Mesendoderm (in vitro differentiated cells): ENCODE data around the gene TSHZ1.

Source experiments
- DNase-seq: peaks from one replicate; pipeline ENCODE4 v3.0.0; 2013
- H2AK5ac ChIP-seq: 2 replicates; pipeline ENCODE4 v1.6.1; 2013; ENCODE audit warnings: low read length, inconsistent platforms
- H2BK120ac ChIP-seq: 2 replicates; pipeline ENCODE4 v1.6.1; 2013; ENCODE audit warnings: low read depth, mild to moderate bottlenecking, low read length, moderate library complexity, mixed read lengths
- H2BK15ac ChIP-seq: replicated peaks from 2 replicates; pipeline ENCODE4 v1.6.1; 2013; ENCODE audit warnings: low read depth, mild to moderate bottlenecking, moderate library complexity
- H2BK5ac ChIP-seq: 2 replicates; pipeline ENCODE4 v1.6.1; 2013; ENCODE audit warnings: low read length, inconsistent platforms
- H3K18ac ChIP-seq: 2 replicates; pipeline ENCODE4 v1.6.1; 2013; ENCODE audit warnings: mild to moderate bottlenecking, low read length, mixed read lengths
- H3K23ac ChIP-seq: one replicate; pipeline ENCODE4 v1.6.1; 2013; ENCODE audit warnings: low read length
- H3K27ac ChIP-seq: 2 replicates; pipeline ENCODE4 v1.5.1; 2013; ENCODE audit warnings: low read depth, mild to moderate bottlenecking, inconsistent platforms, low read length, moderate library complexity
- H3K27me3 ChIP-seq: 2 replicates; pipeline ENCODE4 v1.6.1; 2013; ENCODE audit warnings: low read length, control low read depth, mild to moderate bottlenecking, inconsistent platforms; ENCODE audit not compliant: insufficient read depth, poor library complexity
- H3K36me3 ChIP-seq: 2 replicates; pipeline ENCODE4 v1.6.1; 2013; ENCODE audit warnings: low read length, inconsistent platforms; ENCODE audit not compliant: control insufficient read depth, insufficient read depth
- H3K4ac ChIP-seq: one replicate; pipeline ENCODE4 v1.6.1; 2013; ENCODE audit warnings: low read depth, mild to moderate bottlenecking, low read length, moderate library complexity
- H3K4me1 ChIP-seq: 2 replicates; pipeline ENCODE4 v1.6.1; 2013; ENCODE audit warnings: low read depth, low read length, inconsistent platforms; ENCODE audit not compliant: control insufficient read depth
- H3K4me2 ChIP-seq: 2 replicates; pipeline ENCODE4 v1.6.1; 2013; ENCODE audit warnings: low read length
- H3K4me3 ChIP-seq: 2 replicates; pipeline ENCODE4 v1.5.1; 2013; ENCODE audit warnings: mild to moderate bottlenecking, low read length
- H3K56ac ChIP-seq: one replicate; pipeline ENCODE4 v1.6.1; 2013; ENCODE audit warnings: low read length
- H3K79me1 ChIP-seq: 2 replicates; pipeline ENCODE4 v1.6.1; 2013; ENCODE audit warnings: low read length, inconsistent platforms
- H3K79me2 ChIP-seq: 2 replicates; pipeline ENCODE4 v1.6.1; 2013; ENCODE audit warnings: mild to moderate bottlenecking, low read length; ENCODE audit not compliant: control insufficient read depth, insufficient read depth
- H3K9ac ChIP-seq: 2 replicates; pipeline ENCODE4 v1.6.1; 2013; ENCODE audit warnings: low read length, inconsistent platforms
- H4K5ac ChIP-seq: one replicate; pipeline ENCODE4 v1.6.1; 2013; ENCODE audit warnings: low read length
- H4K8ac ChIP-seq: one replicate; pipeline ENCODE4 v1.6.1; 2013; ENCODE audit warnings: low read depth, mild to moderate bottlenecking, control low read depth, low read length, moderate library complexity
- WGBS: extraction: QIAGEN DNeasy Blood & Tissue Kit; methylation state at CpG from one replicate; pipeline ENCODE4 v1.1.7; 2013; ENCODE audit warnings: low lambda C conversion rate, missing lambda C conversion rate; ENCODE audit not compliant: insufficient coverage; ENCODE audit errors: extremely low coverage; 5-methylcytosine and 5-hydroxymethylcytosine counted together

Gene TSHZ1

GRCh38 chr18:75275226-75275625, 64.6 kb downstream of the TSHZ1 start:
- no peak overlapping the region for H4K5ac ChIP-seq
- H3K4ac ChIP-seq = no peak overlapping the region
- no peak overlapping the region for H4K8ac ChIP-seq
- no peaks in the 10 kb centered on the region for H3K79me1 ChIP-seq
- no peaks in the 10 kb centered on the region for H3K79me2 ChIP-seq
- H2BK15ac ChIP-seq = no peak overlapping the region
- H3K27me3 ChIP-seq = no peaks in the 10 kb centered on the region
- H2BK5ac ChIP-seq = no peak overlapping the region
- no peak overlapping the region for H2AK5ac ChIP-seq
- DNase-seq = no peak
- H3K56ac ChIP-seq = no peak overlapping the region
- no peaks in the 10 kb centered on the region for H3K36me3 ChIP-seq
- no peak overlapping the region for H3K27ac ChIP-seq
- WGBS = no CpG with 5 or more reads among the region's 8 CpGs
- H3K4me2 ChIP-seq = no peak overlapping the region
- H3K18ac ChIP-seq = no peak overlapping the region
- no peak overlapping the region for H3K4me3 ChIP-seq
- no peaks in the 10 kb centered on the region for H3K4me1 ChIP-seq
- H3K23ac ChIP-seq = no peak overlapping the region
- H2BK120ac ChIP-seq = no peak overlapping the region
- H3K9ac ChIP-seq = no peak overlapping the region

- Histone ChIP-seq H2BK5ac (no peak overlapping the region), H3K36me3 (no peaks in the 10 kb centered on the region), H2BK120ac (no peak overlapping the region), H3K79me2 (no peaks in the 10 kb centered on the region), H3K4ac (no peak overlapping the region), H3K27ac (no peak overlapping the region), H3K27me3 (no peaks in the 10 kb centered on the region), H3K9ac (no peak overlapping the region), H3K23ac (no peak overlapping the region), H3K56ac (no peak overlapping the region), H4K5ac (no peak overlapping the region), H3K79me1 (no peaks in the 10 kb centered on the region), H3K4me1 (no peaks in the 10 kb centered on the region), H2BK15ac (no peak overlapping the region), H3K4me2 (no peak overlapping the region), H3K4me3 (no peak overlapping the region), H4K8ac (no peak overlapping the region), H2AK5ac (no peak overlapping the region), H3K18ac (no peak overlapping the region)
- WGBS = no CpG with 5 or more reads among the region's 16 CpGs
- no peak for DNase-seq
Observed at GRCh38 chr18:75276818-75277609, 66.4 kb downstream of the TSHZ1 start.

GRCh38 chr18:75277610-75277928, 67.0 kb downstream of the TSHZ1 start:
- H3K56ac ChIP-seq = no peak overlapping the region
- no peak overlapping the region for H2AK5ac ChIP-seq
- no peaks in the 10 kb centered on the region for H3K79me1 ChIP-seq
- no peaks in the 10 kb centered on the region for H3K27me3 ChIP-seq
- no peak overlapping the region for H2BK15ac ChIP-seq
- no peak overlapping the region for H4K8ac ChIP-seq
- H2BK120ac ChIP-seq = no peak overlapping the region
- DNase-seq = peak; percentile 5
- H4K5ac ChIP-seq = no peak overlapping the region
- no peak overlapping the region for H3K18ac ChIP-seq
- H3K36me3 ChIP-seq = no peaks in the 10 kb centered on the region
- no peak overlapping the region for H3K23ac ChIP-seq
- H3K4me3 ChIP-seq = no peak overlapping the region
- H3K4me2 ChIP-seq = no peak overlapping the region
- no peak overlapping the region for H2BK5ac ChIP-seq
- H3K79me2 ChIP-seq = no peaks in the 10 kb centered on the region
- H3K9ac ChIP-seq = no peak overlapping the region
- no peak overlapping the region for H3K27ac ChIP-seq
- no CpG with 5 or more reads among the region's 4 CpGs for WGBS
- H3K4ac ChIP-seq = no peak overlapping the region
- H3K4me1 ChIP-seq = no peaks in the 10 kb centered on the region

GRCh38 chr18:75279381-75279780, 68.8 kb downstream of the TSHZ1 start:
- Histone ChIP-seq H4K8ac (no peak overlapping the region), H3K79me1 (no peaks in the 10 kb centered on the region), H3K27me3 (no peaks in the 10 kb centered on the region), H3K4me1 (no peaks in the 10 kb centered on the region), H4K5ac (no peak overlapping the region), H2BK15ac (no peak overlapping the region), H3K56ac (no peak overlapping the region), H3K4me2 (no peak overlapping the region), H2BK5ac (no peak overlapping the region), H3K27ac (no peak overlapping the region), H2AK5ac (no peak overlapping the region), H3K36me3 (no peaks in the 10 kb centered on the region), H3K18ac (no peak overlapping the region), H3K23ac (no peak overlapping the region), H3K9ac (no peak overlapping the region), H3K4ac (no peak overlapping the region), H2BK120ac (no peak overlapping the region), H3K79me2 (no peaks in the 10 kb centered on the region), H3K4me3 (no peak overlapping the region)
- no CpG with 5 or more reads among the region's 5 CpGs for WGBS
- no peak for DNase-seq

- no peak overlapping the region for H2AK5ac ChIP-seq
- H3K9ac ChIP-seq = no peak overlapping the region
- no peak overlapping the region for H3K56ac ChIP-seq
- no peak overlapping the region for H3K4me3 ChIP-seq
- H2BK5ac ChIP-seq = no peak overlapping the region
- no peaks in the 10 kb centered on the region for H3K79me2 ChIP-seq
- H3K36me3 ChIP-seq = no peaks in the 10 kb centered on the region
- H3K79me1 ChIP-seq = no peaks in the 10 kb centered on the region
- no peak overlapping the region for H2BK15ac ChIP-seq
- whole genome bisulfite sequencing = no CpG with 5 or more reads among the region's 20 CpGs
- H3K18ac ChIP-seq = no peak overlapping the region
- no peak overlapping the region for H3K23ac ChIP-seq
- no peak overlapping the region for H3K4me2 ChIP-seq
- no peak for DNase-seq
- H4K5ac ChIP-seq = no peak overlapping the region
- H3K4me1 ChIP-seq = no peaks in the 10 kb centered on the region
- H3K4ac ChIP-seq = no peak overlapping the region
- no peak overlapping the region for H4K8ac ChIP-seq
- no peaks in the 10 kb centered on the region for H3K27me3 ChIP-seq
- H3K27ac ChIP-seq = no peak overlapping the region
- no peak overlapping the region for H2BK120ac ChIP-seq
Observed at GRCh38 chr18:75280427-75281280, 70.1 kb downstream of the TSHZ1 start.
